GDM1 (cell line): ENCODE results near the gene CDH23.
A peak's percentile ranks its signal among the peaks of the same experiment; 100 is the strongest.

Experiments
- DNase-seq: peaks from one replicate; lab custom pipeline; 2025; lab: John Stamatoyannopoulos, UW

The CDH23 gene

DNA sequence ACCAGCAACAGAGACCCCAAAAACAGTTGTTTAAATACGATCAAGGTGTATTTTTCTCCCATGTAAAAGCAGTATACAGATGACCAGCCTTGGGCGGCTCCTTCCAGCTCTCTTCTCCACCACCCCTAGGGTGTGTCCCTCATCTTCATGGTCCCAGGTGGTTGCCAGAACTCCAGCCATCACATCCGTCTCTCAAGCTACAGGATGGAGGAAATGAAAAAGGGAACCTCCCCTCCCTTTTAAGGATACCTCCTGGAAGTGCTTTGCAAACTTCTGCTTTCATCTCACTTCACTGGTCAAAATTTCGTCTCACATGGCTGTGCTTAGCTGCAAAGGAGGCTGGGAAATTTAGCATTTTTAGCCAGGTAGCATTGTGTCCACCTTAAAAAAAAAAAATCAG lies 263.6 kb downstream of the CDH23 start:
- no peak for DNase-seq

DNA sequence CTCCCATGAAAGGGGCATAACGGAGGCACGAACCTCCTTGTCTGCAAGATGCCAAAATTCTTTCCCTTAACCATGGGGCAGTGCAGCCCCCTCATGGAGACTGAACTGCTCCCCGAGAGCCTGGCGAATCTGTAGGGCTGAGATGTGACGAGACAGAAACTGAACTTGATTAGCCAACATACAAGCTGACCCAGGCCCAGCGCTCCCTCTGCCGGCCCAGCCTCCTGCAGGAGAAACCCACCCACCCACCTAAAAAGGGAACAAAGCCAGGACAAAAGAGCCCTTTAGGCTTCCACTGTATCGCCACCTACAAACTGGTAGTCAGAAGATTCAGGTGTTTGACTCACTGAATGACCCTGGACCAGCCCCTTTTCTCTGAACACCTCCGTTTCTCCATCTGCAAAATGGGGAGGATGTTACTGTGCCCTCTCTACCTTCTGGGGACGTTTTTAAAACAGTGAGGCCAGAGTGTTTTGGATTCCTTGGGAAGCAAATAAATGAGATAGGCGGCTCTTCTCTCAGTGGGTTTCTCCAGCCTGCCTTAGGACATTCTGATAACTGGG lies 264.4 kb downstream of the CDH23 start:
- no peak for DNase-seq

DNA sequence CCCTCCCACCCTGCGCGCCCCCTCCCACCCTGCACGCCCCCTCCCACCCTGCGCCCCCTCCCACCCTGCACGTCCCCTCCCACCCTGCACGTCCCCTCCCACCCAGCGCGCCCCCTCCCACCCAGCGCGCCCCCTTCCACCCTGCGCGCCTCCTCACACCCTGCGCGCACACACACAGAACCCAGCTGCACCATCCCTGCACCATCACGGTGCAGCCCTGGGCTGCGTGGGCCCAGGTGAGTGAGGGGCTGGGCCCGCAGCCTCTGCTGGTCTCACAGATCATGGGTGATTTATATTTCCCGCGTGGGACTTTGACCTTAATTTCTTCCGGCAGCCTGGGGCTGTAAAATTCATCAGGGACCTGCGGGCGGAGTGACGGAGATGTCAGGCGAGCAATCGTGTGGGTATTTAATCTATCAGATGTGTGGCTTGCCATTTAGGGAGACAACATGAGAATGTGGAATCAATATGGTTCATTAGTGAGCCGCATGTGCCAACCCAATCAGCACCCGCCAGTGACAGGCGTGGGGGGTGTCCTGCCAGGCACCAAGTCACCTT lies 265.1 kb downstream of the CDH23 start:
- DNase-seq = no peak

DNA sequence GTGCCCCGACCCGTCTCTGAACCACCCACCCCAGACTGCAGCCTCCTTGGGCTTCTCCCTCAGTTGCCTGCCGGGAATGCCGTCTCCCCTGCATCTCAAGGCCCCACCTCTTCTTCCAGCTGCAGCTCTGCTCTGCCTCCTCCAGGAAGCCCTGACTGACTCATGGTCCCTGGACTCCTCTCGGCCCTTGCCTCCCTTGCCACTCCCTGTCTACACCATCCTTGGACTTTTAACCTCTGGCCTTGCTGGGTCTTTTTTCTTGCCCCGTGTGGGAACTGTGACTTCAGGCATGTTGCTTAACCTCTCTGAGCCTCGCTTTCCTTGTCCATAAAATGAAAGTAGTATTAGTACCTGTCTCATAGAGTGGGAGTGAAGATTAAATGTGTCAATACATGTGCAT lies 266.6 kb downstream of the CDH23 start:
- DNase-seq = no peak

DNA sequence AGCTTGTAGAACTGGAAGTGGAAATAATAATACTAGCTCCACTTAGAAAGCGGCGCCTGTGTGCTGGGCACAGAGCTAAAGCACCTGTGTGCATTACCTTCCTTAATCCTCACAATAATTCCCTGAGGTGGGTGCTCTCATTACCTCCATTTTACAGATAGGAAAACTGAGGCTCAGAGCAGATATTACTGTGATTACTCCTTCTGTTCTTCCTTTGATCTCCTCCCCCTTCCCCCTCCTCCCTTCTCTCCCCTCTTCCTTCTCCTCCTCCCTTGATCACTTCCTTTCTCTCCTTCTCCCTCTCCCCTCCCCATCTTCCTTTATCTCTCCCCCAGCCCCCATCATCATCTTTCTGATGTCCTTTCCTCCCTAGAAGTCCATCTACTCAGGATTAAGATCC lies 267.9 kb downstream of the CDH23 start:
- no peak for DNase-seq

DNA sequence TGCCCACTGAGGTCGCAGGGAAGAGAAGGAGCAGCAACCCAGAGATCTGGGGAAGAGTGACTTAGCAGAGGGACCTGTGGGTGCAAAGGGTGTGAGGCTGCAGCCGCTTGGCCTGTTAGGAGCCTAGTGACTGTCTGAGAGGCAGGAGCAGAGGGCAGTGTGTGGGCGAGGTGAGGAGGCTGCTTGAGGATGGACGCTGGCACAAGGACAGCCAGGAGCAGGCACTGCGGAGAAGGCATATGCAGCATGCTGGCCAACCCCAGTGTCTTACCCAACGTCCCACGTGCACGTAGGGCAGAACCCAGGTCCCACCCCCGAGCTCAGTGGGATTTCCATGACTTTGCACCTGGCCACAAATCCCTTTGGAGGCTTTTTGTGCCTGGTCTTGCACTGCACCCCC lies 268.7 kb downstream of the CDH23 start:
- no peak for DNase-seq

DNA sequence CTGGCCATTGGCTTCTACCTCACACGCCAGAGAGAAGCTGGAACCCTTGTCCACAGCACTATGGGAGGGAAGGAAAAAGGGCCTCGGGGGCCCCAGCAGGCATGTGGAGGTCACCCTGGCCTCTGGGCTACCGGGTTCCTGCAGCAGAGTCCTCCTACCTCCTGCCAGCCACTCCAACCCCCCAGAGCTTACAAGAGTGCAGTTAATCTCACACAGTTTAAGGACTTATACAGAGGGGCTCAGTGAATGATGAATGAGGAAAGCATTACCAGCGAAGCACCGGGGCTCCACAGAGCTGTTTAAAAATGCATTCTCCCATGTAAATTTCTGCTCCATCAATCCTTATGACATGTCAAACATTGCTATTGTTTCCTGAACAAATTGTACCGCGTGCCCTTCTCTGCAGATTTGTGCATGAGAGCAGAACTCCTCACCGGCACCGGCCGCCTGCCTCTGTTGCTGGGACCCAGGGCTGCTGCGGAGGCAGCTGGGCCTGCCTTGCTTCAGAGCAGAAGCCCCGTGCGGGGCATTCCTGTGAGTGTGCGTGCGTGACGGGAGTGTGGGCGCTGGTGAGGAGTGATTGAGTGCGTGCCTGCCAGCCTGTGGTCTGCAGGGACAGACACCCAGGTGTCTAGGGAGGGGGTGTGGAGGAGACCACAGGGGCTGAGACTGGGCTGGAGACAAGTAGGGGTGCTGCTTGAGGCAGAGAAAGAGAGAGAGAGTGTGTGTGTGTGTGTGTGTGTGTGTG lies 270.1 kb downstream of the CDH23 start:
- no peak for DNase-seq

DNA sequence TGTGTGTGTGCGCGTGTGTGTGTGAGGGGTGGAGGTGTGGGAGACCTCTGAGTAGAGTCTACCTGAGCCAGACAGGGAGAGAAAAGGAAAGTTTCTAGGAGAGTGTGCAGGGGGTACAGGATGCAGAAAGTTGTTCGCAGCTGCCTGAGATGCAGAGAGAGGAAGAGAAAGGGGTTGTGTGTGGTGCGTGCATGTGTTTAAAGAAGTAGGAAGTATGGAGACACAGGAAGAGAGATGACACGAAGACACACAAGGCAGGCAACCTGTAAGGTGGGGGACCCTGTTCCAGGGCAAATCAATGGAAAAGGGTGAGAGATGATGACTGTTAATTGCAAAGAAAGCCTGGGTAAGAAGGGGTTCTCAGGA lies 270.6 kb downstream of the CDH23 start:
- DNase-seq = peak; percentile 35

DNA sequence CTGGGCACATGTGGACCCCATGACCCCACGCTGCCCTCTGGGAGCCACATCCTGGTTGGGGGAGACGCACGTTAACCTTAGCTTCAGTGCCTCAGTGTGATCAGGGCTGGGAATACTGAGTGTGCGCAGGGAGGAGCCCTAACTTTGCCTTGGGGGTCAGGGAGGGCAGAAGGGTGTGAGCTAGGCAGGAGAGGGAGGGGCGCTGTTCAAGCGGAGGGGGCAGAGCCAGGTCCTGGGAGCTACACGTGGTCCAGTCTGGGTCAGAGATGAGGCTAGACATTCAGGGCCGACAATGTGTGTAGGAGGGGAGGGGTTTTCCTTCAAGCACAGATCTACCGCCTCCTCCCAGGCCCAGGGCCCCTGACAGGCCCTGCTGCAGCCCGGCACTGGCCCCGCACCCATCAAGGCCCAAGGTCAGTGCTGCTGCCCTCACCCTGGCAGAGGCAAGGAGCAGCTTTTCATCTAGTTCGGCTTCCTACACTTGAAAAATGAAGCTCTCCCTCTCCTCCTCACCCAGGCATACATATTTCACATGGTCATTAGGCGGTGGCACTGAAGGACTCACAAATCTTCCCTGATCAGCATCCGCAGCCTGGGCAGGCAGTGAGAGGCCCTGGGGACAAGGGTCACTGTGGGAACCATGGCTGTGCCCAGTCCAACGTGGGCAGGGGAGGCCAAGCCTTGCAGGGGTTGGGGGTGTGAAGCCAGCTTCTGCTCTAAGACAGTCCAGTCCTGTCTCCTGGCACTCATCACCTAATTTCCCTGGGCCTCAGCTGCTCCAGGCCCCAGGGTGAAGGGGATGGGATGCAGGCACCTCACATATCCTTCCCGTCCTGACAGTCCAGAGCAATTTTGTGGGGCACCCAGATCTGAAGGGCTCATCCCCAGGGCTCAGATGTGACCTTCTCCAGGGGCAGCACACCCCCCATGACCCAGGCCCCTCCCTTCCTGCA lies 275.6 kb downstream of the CDH23 start:
- DNase-seq = no peak

DNA sequence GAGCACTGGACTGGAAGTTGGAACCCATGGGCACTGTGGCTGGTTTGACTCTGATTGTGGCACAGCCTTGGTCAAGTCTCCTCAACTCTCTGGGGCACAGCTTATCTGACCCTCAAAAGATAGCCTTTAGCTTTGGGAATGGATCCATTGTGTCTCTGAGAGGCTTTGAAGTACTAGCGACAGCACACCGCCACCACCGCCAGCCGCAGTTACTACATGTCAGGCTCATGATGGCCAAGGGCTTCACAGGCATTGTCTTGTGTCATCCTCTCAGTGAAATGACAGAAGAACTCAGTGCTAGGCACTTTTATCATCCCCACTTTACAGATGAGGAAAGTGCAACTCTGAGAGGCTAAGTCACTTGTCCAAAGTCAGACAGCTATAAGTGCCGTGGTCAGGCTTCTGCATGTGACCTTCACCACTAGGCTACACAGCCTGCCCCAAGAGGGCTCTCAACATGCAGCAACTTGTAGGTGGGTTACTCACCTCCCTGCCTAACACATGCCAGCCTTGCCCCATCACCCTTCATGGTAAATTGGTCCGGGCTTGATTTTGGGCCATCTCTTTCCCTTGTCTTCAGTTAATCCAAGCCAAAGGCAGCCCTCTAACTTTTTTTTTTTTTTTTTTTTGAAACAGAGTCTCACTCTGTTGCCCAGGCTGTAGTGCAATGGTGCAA lies 278.7 kb downstream of the CDH23 start:
- no peak for DNase-seq

DNA sequence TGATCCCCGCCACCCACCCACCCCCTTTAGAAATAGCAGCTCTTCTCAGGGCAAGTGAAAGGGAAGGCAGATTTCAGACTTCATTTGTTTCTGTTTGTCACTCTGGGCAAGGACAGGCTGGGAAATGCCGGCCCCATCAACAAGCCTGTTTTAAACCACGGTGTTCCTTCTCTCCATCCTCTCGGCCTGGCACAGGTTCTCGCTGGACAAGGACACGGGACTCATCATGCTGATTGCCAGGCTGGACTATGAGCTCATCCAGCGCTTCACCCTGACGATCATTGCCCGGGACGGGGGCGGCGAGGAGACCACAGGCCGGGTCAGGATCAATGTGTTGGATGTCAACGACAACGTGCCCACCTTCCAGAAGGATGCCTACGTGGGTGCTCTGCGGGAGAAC lies 280.5 kb downstream of the CDH23 start:
- no peak for DNase-seq

DNA sequence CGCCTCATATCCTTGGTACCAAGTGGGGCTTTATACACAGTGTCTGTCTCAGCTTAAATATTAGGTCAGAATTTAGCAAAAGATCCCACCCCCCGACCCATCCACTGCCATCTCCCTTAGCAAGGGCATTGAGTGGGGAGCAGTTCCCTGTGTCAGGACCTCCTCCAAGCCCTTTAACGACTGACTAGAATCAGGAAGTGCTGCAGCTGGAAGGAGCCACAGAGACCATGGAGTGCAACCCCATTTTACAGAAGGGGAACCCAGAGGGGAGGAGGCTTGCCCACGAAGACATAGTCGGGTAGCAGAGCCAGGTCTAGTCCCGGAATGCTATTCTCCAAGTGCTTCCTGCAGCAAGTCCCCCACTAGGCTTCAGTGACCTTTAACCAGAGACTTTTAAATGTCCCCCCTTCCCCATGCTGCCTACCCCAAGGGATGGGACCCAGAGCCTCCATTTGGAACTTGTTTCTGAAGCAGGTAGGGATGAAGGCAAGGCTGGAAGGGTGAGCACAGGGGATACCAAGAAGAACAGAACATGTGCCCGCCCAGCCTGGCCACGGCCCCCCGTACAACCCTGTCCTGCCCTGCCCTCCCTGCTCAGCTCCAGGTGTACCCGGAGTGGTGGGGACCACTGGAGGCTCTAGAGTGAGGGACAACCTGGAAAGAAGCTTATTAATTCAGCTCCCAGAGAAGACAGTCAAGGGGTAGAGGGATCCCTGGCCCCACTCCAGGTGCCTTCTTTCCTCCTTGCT lies 281.5 kb downstream of the CDH23 start:
- DNase-seq = no peak

DNA sequence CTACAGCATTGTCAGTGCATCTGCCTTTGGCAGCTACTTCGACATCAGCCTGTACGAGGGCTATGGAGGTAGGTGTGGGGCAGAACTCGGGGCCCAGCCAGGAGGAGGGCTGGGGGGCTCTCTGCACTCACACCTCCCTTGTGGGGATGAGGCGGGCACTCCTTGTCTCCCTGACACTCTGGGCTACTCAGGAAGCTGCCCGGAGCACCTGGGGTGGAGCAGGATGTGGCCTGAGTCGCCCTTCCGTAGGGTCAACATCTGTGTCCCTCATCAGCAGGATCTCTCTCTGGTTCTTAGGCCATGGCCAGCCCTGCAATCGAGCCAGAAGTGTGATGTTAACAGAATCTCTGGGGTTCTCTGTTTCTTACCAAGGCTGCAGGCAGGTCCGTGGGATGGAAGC lies 282.7 kb downstream of the CDH23 start:
- no peak for DNase-seq

DNA sequence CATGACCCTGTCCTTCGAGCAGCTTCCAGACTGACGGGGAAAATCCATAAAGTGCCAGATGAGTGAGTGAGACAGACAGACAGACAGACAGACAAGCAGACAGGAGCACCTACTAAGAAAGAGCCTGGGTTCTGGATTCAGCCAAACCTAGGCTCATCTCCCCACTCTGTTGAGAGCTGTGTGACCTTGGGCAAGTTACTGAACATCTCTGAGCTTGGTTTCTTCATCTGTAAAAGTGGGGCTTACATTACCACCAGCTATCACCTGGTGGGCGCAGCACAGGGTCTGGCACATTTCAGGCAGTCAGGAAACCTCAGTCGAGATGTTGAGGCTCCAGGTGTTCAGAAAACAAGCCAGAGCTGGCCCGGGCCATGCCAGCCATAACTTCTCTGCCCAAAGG lies 285.3 kb downstream of the CDH23 start:
- DNase-seq = no peak

DNA sequence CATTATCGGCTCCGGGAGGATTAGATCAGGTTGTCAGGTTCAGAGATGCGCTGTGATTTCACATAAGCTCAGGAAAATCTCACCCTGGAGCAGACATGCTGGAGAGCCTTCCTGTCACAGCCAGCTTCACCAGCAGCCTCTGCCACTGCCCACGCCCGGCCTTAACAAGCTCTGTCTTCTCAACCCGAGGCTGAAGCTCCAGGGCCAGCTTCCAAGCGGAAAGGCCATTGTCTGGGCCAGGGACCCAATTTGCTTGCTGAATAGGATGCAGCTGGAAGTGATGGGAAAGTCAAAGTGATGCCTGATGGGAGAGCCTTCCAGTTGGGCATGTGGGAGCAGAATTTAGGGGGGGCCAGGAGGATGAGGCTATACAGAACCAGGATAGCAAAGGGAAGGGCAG lies 286.6 kb downstream of the CDH23 start:
- DNase-seq = no peak

DNA sequence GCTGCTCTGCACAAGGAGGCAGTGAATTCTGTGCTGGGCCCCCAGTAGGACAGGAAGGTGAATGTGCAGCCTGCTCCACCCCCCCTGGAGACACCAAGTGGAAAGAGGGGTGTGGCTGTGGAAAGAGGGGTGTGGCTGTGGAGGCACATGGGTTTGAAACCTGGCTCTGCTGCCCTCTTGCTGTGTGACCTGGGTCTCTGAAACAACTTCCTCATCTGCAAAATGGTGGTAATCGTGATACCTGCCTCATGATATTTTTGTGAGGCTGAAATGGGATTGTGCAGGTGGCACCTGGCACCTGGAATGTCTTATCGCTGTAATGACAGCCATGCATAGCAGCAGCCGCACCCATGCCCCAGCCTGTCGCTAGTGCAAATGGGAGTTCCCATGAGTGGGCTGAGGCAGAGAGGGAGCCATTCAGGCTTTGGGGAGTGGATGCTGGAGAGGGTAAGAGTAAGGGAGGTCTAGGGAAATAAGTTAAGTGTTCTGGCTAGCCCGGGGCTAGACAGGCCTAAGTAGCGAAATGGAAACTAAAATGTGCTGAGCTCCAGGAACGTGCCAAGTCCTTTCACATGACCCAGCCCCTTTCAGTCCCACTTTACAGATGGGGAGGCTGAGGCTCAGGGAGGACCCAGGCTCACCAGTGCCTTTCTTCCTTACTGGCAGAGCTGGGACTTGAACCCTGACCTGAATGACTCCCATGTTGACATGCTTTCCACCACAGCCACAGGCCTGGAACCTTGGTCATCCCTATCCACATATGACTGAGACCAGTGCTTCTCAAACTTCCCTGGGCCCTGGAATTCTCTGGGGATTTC lies 287.8 kb downstream of the CDH23 start:
- no peak for DNase-seq

DNA sequence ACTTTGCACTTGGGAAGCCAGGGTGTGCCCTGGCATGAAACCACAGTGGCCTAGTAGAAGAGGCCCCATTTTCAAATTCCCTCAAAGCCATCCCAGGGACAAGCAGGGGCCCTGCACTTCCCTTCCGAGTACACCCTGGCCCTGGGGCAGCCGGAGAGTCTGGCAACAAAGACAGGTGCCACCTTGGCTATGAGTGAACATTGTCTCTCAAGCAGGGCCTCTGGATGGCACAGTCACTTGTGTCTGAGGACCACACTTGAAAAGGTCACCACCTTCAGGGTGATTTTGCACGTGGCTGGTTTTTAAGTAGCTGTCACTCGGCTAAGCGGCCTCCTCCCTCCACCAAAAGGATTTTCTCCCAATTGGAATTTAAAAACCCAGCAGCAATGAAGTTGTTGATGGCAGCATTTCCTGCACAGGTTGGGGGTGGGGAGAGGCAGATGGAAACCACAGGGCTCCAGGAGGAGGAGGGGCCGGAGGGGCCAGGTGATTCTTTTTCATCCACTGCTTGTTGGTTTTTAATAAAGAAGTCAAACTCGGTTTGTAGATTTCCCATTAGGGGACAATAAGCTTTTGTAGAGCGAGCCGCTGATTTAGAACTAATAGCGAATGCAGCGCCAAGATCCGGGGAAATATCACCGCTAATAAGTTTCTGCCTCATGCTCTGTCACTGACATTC lies 289.0 kb downstream of the CDH23 start:
- no peak for DNase-seq

DNA sequence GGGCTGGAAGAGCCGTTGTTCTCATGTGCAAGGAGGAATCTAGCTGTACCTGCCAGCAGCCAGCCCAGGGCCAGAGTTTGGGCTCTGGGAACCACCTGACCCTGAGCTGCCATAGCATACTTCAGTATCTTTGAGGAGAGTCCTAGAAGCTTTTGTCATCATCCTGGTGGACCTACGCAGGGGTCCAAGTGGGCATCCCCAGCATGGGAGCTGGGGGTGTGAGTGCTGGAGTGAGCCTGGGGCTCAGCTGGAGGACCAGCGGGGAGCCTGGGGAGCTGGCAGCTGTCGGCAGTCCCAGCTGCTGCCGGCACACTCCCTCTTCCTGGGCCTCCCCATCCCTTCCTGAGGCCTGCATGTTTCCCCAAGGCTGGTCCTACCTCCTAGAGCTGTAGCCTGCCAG lies 290.4 kb downstream of the CDH23 start:
- no peak for DNase-seq

DNA sequence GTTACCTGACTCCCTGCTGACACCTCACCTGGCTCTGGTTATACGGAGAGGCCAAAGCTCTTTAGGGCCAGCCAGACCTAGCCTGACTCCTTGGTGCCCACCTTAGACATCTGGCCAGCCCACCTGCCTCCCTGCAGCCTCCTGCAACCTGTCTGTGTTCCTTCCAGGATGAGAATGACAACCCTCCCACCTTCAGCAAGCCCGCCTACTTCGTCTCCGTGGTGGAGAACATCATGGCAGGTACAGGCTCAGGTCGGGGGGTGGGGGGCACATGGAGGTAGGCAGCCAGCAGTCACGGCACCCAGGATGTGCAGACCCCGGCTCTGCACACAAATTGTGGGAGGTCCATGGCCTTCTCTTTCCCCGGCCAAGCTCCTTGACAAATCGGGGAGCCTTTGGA lies 290.8 kb downstream of the CDH23 start:
- DNase-seq = no peak

DNA sequence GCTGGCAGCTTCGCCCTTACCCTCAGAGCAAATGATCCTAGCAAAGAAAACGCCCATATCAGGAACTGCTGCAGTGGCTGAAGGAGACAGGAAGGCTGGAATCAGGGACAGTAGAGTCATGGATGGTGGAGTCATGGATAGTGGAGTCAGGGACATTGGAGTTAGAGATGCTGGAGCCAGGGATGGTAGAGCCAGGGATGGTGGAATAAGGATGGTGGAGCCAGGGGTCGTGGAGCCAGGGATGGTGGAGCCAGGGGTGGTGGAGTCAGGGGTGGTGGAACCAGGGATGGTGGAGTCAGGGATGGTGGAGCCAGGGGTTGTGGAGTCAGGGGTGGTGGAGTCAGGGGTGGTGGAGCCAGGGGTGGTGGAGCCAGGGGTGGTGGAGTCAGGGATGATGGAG lies 291.5 kb downstream of the CDH23 start:
- DNase-seq = no peak
